ENCODE measurements around the gene HOXD11. TPM values are rescaled to one million over a fixed set of nuclear protein-coding genes. Genes with fewer than 3 reads are reported as not detected.
A peak's percentile ranks its signal among the peaks of the same experiment; 100 is the strongest.

The HOXD11 gene
- total and polyA plus RNA-seq, 2 experiments from 2014 or later = not detected

DNA sequence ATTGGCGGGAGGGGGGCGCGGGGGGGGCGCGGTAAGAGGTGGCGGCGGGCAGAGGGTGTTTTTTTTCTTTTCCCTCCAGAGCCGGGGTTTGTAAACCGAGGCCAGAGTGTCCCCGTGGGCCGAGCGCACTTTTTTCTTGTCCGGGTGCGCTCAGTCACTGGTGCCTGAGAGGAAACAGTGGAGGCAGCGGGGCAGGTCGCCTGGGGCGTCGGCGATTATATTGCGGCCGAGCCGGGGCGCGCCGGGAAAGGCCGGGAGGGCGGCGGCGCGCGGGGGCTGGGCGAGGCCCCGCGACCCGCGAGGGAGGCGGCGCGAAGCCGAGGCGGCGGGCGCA lies 22.7 kb downstream of the HOXD11 start:
- Mint-ChIP-seq H3K36me3 (ENCODE audit: low read depth) (no peaks in the 10 kb centered on the region), H3K9me3 (peaks cover 7% of the 10 kb centered on the region; the same call in 2 of the 3 replicates), H3K4me3 (peak overlapping the region; percentile 53; the same call in 1 of the 3 replicates), H3K27me3 (ENCODE audit: insufficient read depth, low read depth, poor library complexity) (peaks cover 96% of the 10 kb centered on the region), H3K4me1 (peaks cover 23% of the 10 kb centered on the region), H3K27ac (no peak overlapping the region)
- Histone ChIP-seq H2AFZ (no peak overlapping the region), H3K4me1 (ENCODE audit: insufficient read depth) (peaks cover 22% of the 10 kb centered on the region), H3K27ac (ENCODE audit: low read depth) (no peak overlapping the region), H3K79me2 (replicated peaks; ENCODE audit: insufficient read depth) (no peaks in the 10 kb centered on the region), H3K4me3 (peak overlapping the region; percentile 47; the same call in 1 of the 2 replicates), H3K27me3 (ENCODE audit: insufficient read depth) (peaks cover 100% of the 10 kb centered on the region), H3F3A (replicated peaks; ENCODE audit: low read depth) (peaks cover 72% of the 10 kb centered on the region), H3K36me3 (ENCODE audit: insufficient read depth) (no peaks in the 10 kb centered on the region), H3K9me2 (ENCODE audit: insufficient read depth) (no peaks in the 10 kb centered on the region), H3K4me2 (peak overlapping the region; percentile 75; the same call in 1 of the 2 replicates), H4K20me1 (replicated peaks; ENCODE audit: insufficient read depth) (peaks cover 47% of the 10 kb centered on the region)
- ATAC-seq (no peak; the same call in 2 of the 3 replicates), DNase-seq (ENCODE audit: low spot score) (no peak)
- TF ChIP-seq EZH2 (IDR thresholded peaks at IDR 0.05; ENCODE audit: low read depth, unreplicated experiment) (no peak), CREB1 (CRISPR knock-in tag; IDR thresholded peaks at IDR 0.05; ENCODE audit: low read depth) (no peak), ZNF331 (CRISPR knock-in tag; IDR thresholded peaks at IDR 0.05; ENCODE audit: low read depth) (no peak), ZNF114 (CRISPR knock-in tag; IDR thresholded peaks at IDR 0.05) (no peak), NANOG (IDR thresholded peaks at IDR 0.05; ENCODE audit: borderline replicate concordance) (no peak)

DNA sequence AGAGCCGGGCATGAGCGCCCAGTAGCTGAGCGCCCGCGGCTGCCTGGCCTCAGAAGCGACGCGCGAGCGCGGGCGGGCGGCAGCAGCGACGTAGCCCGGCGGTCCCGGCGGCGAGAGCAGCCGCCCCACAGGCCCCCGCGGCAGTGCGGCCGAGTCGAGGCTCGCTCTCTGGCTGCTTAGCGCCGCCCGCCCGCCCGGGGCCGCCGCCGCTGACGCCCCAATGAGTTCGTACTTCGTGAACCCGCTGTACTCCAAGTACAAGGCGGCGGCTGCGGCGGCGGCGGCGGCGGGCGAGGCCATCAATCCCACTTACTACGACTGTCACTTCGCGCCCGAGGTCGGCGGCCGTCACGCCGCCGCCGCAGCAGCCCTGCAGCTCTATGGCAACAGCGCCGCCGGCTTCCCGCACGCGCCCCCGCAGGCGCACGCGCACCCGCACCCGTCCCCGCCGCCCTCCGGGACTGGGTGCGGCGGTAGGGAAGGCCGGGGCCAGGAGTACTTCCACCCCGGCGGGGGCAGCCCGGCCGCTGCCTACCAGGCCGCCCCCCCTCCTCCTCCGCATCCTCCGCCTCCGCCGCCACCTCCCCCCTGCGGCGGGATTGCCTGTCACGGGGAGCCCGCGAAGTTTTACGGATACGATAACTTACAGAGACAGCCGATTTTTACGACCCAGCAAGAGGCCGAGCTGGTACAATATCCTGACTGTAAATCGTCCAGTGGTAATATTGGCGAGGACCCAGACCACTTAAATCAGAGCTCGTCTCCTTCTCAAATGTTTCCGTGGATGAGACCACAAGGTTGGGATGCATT lies 23.3 kb downstream of the HOXD11 start:
- H3K9me2 ChIP-seq (ENCODE audit: insufficient read depth) = no peaks in the 10 kb centered on the region
- Mint-ChIP-seq H3K36me3 (ENCODE audit: low read depth) (no peaks in the 10 kb centered on the region; the same call in 2 of the 3 replicates), H3K27me3 (ENCODE audit: insufficient read depth, low read depth, poor library complexity) (peaks cover 96% of the 10 kb centered on the region), H3K4me3 (peak overlapping the region; percentile 59; the same call in 1 of the 3 replicates), H3K4me1 (peaks cover 27% of the 10 kb centered on the region), H3K9me3 (peaks cover 5% of the 10 kb centered on the region; the same call in 1 of the 3 replicates), H3K27ac (no peak overlapping the region)
- H3F3A ChIP-seq (replicated peaks; ENCODE audit: low read depth) = peaks cover 72% of the 10 kb centered on the region
- ATAC-seq (peak; percentile 29), DNase-seq (ENCODE audit: low spot score) (peak; percentile 67)
- H3K79me2 ChIP-seq (replicated peaks; ENCODE audit: insufficient read depth) = no peaks in the 10 kb centered on the region
- H3K4me2 ChIP-seq = peak overlapping the region; percentile 67; the same call in 1 of the 2 replicates
- no peak overlapping the region for H2AFZ ChIP-seq
- H3K36me3 ChIP-seq (ENCODE audit: insufficient read depth) = no peaks in the 10 kb centered on the region
- peaks cover 53% of the 10 kb centered on the region for H4K20me1 ChIP-seq (replicated peaks; ENCODE audit: insufficient read depth)
- H3K4me3 ChIP-seq = peak overlapping the region; percentile 47; the same call in 1 of the 2 replicates
- H3K4me1 ChIP-seq (ENCODE audit: insufficient read depth) = peaks cover 28% of the 10 kb centered on the region
- H3K27ac ChIP-seq (ENCODE audit: low read depth) = no peak overlapping the region
- H3K27me3 ChIP-seq (ENCODE audit: insufficient read depth) = peaks cover 100% of the 10 kb centered on the region
- TF ChIP-seq EZH2phosphoT487 (IDR thresholded peaks at IDR 0.05; ENCODE audit: unreplicated experiment) (peak; percentile 95), CREB1 (CRISPR knock-in tag; IDR thresholded peaks at IDR 0.05; ENCODE audit: low read depth) (no peak), JUNB (IDR thresholded peaks at IDR 0.05; ENCODE audit: unreplicated experiment) (no peak), NANOG (IDR thresholded peaks at IDR 0.05; ENCODE audit: borderline replicate concordance) (no peak), POLR2AphosphoS5 (IDR thresholded peaks at IDR 0.05; ENCODE audit: low read depth) (no peak), STAT1 (IDR thresholded peaks at IDR 0.05; ENCODE audit: unreplicated experiment) (no peak), ZNF114 (CRISPR knock-in tag; IDR thresholded peaks at IDR 0.05) (no peak)
- TF ChIP-seq, protein P1, sequence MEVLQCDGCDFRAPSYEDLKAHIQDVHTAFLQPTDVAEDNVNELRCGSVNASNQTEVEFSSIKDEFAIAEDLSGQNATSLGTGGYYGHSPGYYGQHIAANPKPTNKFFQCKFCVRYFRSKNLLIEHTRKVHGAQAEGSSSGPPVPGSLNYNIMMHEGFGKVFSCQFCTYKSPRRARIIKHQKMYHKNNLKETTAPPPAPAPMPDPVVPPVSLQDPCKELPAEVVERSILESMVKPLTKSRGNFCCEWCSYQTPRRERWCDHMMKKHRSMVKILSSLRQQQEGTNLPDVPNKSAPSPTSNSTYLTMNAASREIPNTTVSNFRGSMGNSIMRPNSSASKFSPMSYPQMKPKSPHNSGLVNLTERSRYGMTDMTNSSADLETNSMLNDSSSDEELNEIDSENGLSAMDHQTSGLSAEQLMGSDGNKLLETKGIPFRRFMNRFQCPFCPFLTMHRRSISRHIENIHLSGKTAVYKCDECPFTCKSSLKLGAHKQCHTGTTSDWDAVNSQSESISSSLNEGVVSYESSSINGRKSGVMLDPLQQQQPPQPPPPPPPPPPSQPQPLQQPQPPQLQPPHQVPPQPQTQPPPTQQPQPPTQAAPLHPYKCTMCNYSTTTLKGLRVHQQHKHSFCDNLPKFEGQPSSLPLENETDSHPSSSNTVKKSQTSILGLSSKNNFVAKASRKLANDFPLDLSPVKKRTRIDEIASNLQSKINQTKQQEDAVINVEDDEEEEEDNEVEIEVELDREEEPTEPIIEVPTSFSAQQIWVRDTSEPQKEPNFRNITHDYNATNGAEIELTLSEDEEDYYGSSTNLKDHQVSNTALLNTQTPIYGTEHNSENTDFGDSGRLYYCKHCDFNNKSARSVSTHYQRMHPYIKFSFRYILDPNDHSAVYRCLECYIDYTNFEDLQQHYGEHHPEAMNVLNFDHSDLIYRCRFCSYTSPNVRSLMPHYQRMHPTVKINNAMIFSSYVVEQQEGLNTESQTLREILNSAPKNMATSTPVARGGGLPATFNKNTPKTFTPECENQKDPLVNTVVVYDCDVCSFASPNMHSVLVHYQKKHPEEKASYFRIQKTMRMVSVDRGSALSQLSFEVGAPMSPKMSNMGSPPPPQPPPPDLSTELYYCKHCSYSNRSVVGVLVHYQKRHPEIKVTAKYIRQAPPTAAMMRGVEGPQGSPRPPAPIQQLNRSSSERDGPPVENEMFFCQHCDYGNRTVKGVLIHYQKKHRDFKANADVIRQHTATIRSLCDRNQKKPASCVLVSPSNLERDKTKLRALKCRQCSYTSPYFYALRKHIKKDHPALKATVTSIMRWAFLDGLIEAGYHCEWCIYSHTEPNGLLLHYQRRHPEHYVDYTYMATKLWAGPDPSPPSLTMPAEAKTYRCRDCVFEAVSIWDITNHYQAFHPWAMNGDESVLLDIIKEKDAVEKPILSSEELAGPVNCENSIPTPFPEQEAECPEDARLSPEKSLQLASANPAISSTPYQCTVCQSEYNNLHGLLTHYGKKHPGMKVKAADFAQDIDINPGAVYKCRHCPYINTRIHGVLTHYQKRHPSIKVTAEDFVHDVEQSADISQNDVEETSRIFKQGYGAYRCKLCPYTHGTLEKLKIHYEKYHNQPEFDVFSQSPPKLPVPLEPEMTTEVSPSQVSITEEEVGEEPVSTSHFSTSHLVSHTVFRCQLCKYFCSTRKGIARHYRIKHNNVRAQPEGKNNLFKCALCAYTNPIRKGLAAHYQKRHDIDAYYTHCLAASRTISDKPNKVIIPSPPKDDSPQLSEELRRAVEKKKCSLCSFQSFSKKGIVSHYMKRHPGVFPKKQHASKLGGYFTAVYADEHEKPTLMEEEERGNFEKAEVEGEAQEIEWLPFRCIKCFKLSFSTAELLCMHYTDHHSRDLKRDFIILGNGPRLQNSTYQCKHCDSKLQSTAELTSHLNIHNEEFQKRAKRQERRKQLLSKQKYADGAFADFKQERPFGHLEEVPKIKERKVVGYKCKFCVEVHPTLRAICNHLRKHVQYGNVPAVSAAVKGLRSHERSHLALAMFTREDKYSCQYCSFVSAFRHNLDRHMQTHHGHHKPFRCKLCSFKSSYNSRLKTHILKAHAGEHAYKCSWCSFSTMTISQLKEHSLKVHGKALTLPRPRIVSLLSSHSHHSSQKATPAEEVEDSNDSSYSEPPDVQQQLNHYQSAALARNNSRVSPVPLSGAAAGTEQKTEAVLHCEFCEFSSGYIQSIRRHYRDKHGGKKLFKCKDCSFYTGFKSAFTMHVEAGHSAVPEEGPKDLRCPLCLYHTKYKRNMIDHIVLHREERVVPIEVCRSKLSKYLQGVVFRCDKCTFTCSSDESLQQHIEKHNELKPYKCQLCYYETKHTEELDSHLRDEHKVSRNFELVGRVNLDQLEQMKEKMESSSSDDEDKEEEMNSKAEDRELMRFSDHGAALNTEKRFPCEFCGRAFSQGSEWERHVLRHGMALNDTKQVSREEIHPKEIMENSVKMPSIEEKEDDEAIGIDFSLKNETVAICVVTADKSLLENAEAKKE (CRISPR knock-in tag; IDR thresholded peaks at IDR 0.05) = no peak
- TF ChIP-seq, protein P2, sequence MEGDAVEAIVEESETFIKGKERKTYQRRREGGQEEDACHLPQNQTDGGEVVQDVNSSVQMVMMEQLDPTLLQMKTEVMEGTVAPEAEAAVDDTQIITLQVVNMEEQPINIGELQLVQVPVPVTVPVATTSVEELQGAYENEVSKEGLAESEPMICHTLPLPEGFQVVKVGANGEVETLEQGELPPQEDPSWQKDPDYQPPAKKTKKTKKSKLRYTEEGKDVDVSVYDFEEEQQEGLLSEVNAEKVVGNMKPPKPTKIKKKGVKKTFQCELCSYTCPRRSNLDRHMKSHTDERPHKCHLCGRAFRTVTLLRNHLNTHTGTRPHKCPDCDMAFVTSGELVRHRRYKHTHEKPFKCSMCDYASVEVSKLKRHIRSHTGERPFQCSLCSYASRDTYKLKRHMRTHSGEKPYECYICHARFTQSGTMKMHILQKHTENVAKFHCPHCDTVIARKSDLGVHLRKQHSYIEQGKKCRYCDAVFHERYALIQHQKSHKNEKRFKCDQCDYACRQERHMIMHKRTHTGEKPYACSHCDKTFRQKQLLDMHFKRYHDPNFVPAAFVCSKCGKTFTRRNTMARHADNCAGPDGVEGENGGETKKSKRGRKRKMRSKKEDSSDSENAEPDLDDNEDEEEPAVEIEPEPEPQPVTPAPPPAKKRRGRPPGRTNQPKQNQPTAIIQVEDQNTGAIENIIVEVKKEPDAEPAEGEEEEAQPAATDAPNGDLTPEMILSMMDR (conservative IDR thresholded peaks at IDR 0.05; ENCODE audit: low read depth in 2 of 2) = no peak
- TF ChIP-seq, protein P3, sequence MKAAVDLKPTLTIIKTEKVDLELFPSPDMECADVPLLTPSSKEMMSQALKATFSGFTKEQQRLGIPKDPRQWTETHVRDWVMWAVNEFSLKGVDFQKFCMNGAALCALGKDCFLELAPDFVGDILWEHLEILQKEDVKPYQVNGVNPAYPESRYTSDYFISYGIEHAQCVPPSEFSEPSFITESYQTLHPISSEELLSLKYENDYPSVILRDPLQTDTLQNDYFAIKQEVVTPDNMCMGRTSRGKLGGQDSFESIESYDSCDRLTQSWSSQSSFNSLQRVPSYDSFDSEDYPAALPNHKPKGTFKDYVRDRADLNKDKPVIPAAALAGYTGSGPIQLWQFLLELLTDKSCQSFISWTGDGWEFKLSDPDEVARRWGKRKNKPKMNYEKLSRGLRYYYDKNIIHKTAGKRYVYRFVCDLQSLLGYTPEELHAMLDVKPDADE (IDR thresholded peaks at IDR 0.05) = no peak
